ENCODE measurements around the gene USH1G. TPM values are rescaled to one million over a fixed set of nuclear protein-coding genes. Genes with fewer than 3 reads are reported as not detected.

The USH1G gene
- total and polyA plus RNA-seq, 2 of the 13 experiments (the other 11 are each of a cell fraction or from before 2014, with no cell fraction given), result 0.04 TPM; not detected in 1

DNA sequence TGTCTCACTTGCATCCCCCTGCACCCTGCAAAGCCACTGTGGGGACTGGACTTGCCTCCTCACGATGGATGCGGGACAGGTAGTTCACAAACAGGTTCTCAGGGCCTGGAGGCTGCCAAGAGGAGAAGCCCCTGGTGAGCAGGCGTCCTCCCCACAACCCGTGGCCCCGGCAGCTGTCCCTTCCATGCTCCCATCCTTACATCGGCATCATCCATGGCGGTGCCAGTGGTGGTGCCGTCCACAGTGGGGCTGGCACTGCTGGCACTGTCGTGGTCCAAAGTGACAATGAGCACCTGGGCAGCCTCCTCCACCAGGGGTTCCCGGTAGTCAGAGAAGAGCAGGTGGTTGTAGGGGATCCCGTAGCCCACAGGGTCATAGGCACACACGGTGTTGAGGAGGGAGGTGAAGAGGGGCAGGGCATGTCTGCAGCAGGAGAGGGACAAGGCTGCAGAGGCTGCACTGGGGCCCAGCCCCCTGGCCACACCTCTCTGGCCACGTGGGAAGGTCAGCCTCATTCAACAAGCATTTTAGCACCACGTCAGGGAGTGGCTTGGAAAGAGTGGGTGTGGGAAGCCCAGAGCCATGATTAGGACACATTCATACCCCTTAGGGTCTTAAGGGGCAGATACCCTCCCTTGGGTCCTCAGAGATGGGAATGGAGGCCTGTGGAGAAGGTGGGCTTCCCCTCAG, 36.9 kb upstream of the USH1G start:
- ChIA-PET POLR2A (interaction anchor here (0.9 to 5.2 kb wide), 9 partner anchors 11 to 87 kb away, joined by 3 to 94 read pairs (median 10); partner anchors contain the start of genes FDXR, HID1, MRPL58 and OTOP2), CTCF (ENCODE audit: low intra/inter-chr PET ratio, low total read pairs) (interaction anchor here (0.7 to 2.6 kb wide), 7 partner anchors 32 to 168 kb away, joined by 3 to 44 read pairs (median 3); partner anchors contain the start of genes OTOP2 and USH1G)
- H4K20me1 ChIP-seq (ENCODE audit: insufficient read depth, low read length), result no peaks in the 10 kb centered on the region
- FAIRE-seq (no peak), ATAC-seq (peak; percentile 4; the same call in 2 of the 3 replicates), DNase-seq (ENCODE audit: low spot score) (no peak)
- no peaks in the 10 kb centered on the region for H3K36me3 ChIP-seq (replicated peaks in 1 of 2; ENCODE audit: control insufficient read depth in 1 of 2, insufficient read depth in 2 of 2, low read length in 2 of 2)
- H3K9ac ChIP-seq (ENCODE audit: insufficient read depth, low read depth, low read length), result no peak overlapping the region
- intact Hi-C loops (cut with micrococcal nuclease; ENCODE audit: unreplicated experiment) (loop anchor here (5.0 kb wide), 1 partner anchor 168 kb away; no protein-coding TSS in a partner anchor), in situ Hi-C loops (cut with HindIII; ENCODE audit: extremely low pct_ligation_motif_present, low pct_unique_long_range_greater_than_20kb) (loop anchor here (5.0 to 10.0 kb wide), 3 partner anchors 38 to 455 kb away; partner anchors contain the start of genes OTOP2 and USH1G)
- WGBS (ENCODE audit: low lambda C conversion rate), result 30% methylated on average over 7 of the region's 14 CpGs
- H3K27ac ChIP-seq (ENCODE audit: extremely low read length, insufficient read depth, low read length), result no peak overlapping the region
- BruUV-seq (replicated peaks), result no TSS peak
- H3K79me2 ChIP-seq (ENCODE audit: insufficient read depth, low read length), result no peaks in the 10 kb centered on the region
- no peak overlapping the region for H3K4me2 ChIP-seq (ENCODE audit: low read depth, low read length)
- no peak overlapping the region for H2AFZ ChIP-seq (ENCODE audit: low read length)
- no peaks in the 10 kb centered on the region for H3K9me3 ChIP-seq (ENCODE audit: low read length)
- no peaks in the 10 kb centered on the region; a peak in 2 of 5 replicates for H3K27me3 ChIP-seq (ENCODE audit: control insufficient read depth in 1 of 2, insufficient read depth in 2 of 2, low read length in 2 of 2)
- peaks cover 6% of the 10 kb centered on the region; the same call in 1 of the 2 replicates for H3K4me1 ChIP-seq (ENCODE audit: insufficient read depth, low read length)
- H3K4me3 ChIP-seq (replicated peaks in 1 of 3; ENCODE audit: insufficient read depth in 1 of 3, low read depth in 2 of 3, low read length in 3 of 3), result no peak overlapping the region
- TF ChIP-seq ZNF317 (CRISPR knock-in tag; IDR thresholded peaks at IDR 0.05), result no peak
- TF ChIP-seq ZNF543 (CRISPR knock-in tag; IDR thresholded peaks at IDR 0.05), result 0 out of 2 replicates have a peak, but pooled peaks have one; percentile 43
- TF ChIP-seq, protein P1, sequence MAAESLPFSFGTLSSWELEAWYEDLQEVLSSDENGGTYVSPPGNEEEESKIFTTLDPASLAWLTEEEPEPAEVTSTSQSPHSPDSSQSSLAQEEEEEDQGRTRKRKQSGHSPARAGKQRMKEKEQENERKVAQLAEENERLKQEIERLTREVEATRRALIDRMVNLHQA (CRISPR knock-in tag; IDR thresholded peaks at IDR 0.05), result no peak
- TF ChIP-seq, protein P2, sequence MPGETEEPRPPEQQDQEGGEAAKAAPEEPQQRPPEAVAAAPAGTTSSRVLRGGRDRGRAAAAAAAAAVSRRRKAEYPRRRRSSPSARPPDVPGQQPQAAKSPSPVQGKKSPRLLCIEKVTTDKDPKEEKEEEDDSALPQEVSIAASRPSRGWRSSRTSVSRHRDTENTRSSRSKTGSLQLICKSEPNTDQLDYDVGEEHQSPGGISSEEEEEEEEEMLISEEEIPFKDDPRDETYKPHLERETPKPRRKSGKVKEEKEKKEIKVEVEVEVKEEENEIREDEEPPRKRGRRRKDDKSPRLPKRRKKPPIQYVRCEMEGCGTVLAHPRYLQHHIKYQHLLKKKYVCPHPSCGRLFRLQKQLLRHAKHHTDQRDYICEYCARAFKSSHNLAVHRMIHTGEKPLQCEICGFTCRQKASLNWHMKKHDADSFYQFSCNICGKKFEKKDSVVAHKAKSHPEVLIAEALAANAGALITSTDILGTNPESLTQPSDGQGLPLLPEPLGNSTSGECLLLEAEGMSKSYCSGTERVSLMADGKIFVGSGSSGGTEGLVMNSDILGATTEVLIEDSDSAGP (CRISPR knock-in tag; IDR thresholded peaks at IDR 0.05; ENCODE audit: borderline replicate concordance), result 0 out of 2 replicates have a peak, but pooled peaks have one; percentile 41
- no peak for TF ChIP-seq SAFB2 (CRISPR knock-in tag; IDR thresholded peaks at IDR 0.05; ENCODE audit: borderline replicate concordance, low read depth)
- TF ChIP-seq HNRNPL (IDR thresholded peaks at IDR 0.05; ENCODE audit: low read depth, low read length), result 0 out of 2 replicates have a peak, but pooled peaks have one; percentile 32
- TF ChIP-seq, protein P3, sequence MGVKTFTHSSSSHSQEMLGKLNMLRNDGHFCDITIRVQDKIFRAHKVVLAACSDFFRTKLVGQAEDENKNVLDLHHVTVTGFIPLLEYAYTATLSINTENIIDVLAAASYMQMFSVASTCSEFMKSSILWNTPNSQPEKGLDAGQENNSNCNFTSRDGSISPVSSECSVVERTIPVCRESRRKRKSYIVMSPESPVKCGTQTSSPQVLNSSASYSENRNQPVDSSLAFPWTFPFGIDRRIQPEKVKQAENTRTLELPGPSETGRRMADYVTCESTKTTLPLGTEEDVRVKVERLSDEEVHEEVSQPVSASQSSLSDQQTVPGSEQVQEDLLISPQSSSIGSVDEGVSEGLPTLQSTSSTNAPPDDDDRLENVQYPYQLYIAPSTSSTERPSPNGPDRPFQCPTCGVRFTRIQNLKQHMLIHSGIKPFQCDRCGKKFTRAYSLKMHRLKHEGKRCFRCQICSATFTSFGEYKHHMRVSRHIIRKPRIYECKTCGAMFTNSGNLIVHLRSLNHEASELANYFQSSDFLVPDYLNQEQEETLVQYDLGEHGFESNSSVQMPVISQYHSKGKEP (CRISPR knock-in tag; IDR thresholded peaks at IDR 0.05), result no peak
- 0 out of 2 replicates have a peak, but pooled peaks have one; percentile 14 for TF ChIP-seq ZSCAN29 (CRISPR knock-in tag; conservative IDR thresholded peaks at IDR 0.05)
- peak; percentile 8 for TF ChIP-seq U2AF1 (optimal IDR thresholded peaks at IDR 0.05; ENCODE audit: low read depth, low read length)
- no peak for TF ChIP-seq ZBTB7B (CRISPR knock-in tag; IDR thresholded peaks at IDR 0.05)
- TF ChIP-seq, protein P4, sequence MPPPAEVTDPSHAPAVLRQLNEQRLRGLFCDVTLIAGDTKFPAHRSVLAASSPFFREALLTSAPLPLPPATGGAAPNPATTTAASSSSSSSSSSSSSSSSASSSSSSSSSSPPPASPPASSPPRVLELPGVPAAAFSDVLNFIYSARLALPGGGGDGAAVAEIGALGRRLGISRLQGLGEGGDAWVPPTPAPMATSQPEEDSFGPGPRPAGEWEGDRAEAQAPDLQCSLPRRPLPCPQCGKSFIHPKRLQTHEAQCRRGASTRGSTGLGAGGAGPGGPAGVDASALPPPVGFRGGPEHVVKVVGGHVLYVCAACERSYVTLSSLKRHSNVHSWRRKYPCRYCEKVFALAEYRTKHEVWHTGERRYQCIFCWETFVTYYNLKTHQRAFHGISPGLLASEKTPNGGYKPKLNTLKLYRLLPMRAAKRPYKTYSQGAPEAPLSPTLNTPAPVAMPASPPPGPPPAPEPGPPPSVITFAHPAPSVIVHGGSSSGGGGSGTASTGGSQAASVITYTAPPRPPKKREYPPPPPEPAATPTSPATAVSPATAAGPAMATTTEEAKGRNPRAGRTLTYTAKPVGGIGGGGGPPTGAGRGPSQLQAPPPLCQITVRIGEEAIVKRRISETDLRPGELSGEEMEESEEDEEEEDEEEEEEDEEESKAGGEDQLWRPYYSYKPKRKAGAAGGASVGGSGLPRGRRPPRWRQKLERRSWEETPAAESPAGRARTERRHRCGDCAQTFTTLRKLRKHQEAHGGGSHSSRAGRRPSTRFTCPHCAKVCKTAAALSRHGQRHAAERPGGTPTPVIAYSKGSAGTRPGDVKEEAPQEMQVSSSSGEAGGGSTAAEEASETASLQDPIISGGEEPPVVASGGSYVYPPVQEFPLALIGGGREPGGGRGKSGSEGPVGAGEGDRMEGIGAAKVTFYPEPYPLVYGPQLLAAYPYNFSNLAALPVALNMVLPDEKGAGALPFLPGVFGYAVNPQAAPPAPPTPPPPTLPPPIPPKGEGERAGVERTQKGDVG (CRISPR knock-in tag; IDR thresholded peaks at IDR 0.05; ENCODE audit: borderline replicate concordance), result no peak
- no peak for TF ChIP-seq ZFP36 (IDR thresholded peaks at IDR 0.05; ENCODE audit: borderline replicate concordance, low read depth, low read length, partially characterized antibody)
- no peak for TF ChIP-seq ZNF207 (IDR thresholded peaks at IDR 0.05; ENCODE audit: borderline replicate concordance)
- TF ChIP-seq TBX2 (CRISPR knock-in tag; IDR thresholded peaks at IDR 0.05; ENCODE audit: borderline replicate concordance), result no peak
- TF ChIP-seq ZNF883 (CRISPR knock-in tag; IDR thresholded peaks at IDR 0.05; ENCODE audit: not compliant biosample characterization), result no peak
- TF ChIP-seq ZNF749 (CRISPR knock-in tag; IDR thresholded peaks at IDR 0.05; ENCODE audit: borderline replicate concordance), result no peak

Data from HepG2 (cell line).